HG03064 (cell line): ENCODE results near the gene RNU6-8.

Source experiments
- ATAC-seq: cut with Tn5 transposase; IDR thresholded peaks from one replicate; pipeline ENCODE4 v1.9.1; 2021; ENCODE audit warnings: low read depth; ENCODE audit not compliant: unreplicated experiment

RNU6-8 gene

GRCh38 chr14:32166029-32166428 lies 37.0 kb downstream of the RNU6-8 start:
- ATAC-seq = no peak
